ENCODE data around the gene PINLYP. TPM values are rescaled to one million over a fixed set of nuclear protein-coding genes. Genes with fewer than 3 reads are reported as not detected.
A peak's percentile ranks its signal among the peaks of the same experiment; 100 is the strongest.

PINLYP gene
- total RNA-seq, 6 experiments from 2014 or later, result 0.58 to 1.5 (median 0.81) TPM; not detected in 1

GRCh38 chr19:43623889-43624670 lies 48.5 kb downstream of the PINLYP start:
- H3K4me3 ChIP-seq, result no peak overlapping the region
- H3K36me3 ChIP-seq, result no peaks in the 10 kb centered on the region
- no peaks in the 10 kb centered on the region for H3K9me3 ChIP-seq
- TF ChIP-seq POLR2A (IDR thresholded peaks at IDR 0.05) (no peak), CTCF (IDR thresholded peaks at IDR 0.05) (no peak)
- no peaks in the 10 kb centered on the region for H3K27me3 ChIP-seq
- intact Hi-C loops (cut with DNase I), result no loop called here
- DNase-seq (no peak), ATAC-seq (no peak)
- no peak overlapping the region for H3K27ac ChIP-seq
- peaks cover 0 to 4% (median 0%) of the 10 kb centered on the region in 4 donors for H3K4me1 ChIP-seq
- WGBS (ENCODE audit: insufficient coverage, low coverage, low lambda C conversion rate, missing lambda C conversion rate), result 88% methylated on average over 29 of the region's 35 CpGs

GRCh38 chr19:43624933-43625332 lies 49.3 kb downstream of the PINLYP start:
- DNase-seq (peak in 2 of 3 donors; percentile 55 to 66), ATAC-seq (peak; percentile 35 to 70 (median 62))
- no peaks in the 10 kb centered on the region for H3K36me3 ChIP-seq
- intact Hi-C loops (cut with DNase I), result no loop called here
- no peak overlapping the region for H3K4me3 ChIP-seq
- no peaks in the 10 kb centered on the region for H3K27me3 ChIP-seq
- WGBS (ENCODE audit: insufficient coverage, low coverage, low lambda C conversion rate, missing lambda C conversion rate), result 25% methylated on average over 19 of the region's 30 CpGs
- peaks cover 0 to 3% (median 0%) of the 10 kb centered on the region in 4 donors for H3K4me1 ChIP-seq
- H3K27ac ChIP-seq, result no peak overlapping the region
- H3K9me3 ChIP-seq, result no peaks in the 10 kb centered on the region
- TF ChIP-seq CTCF (IDR thresholded peaks at IDR 0.05) (peak in 1 of 4 donors; percentile 13), POLR2A (IDR thresholded peaks at IDR 0.05) (no peak)

GRCh38 chr19:43625918-43626579 lies 50.4 kb downstream of the PINLYP start:
- no peak overlapping the region for H3K27ac ChIP-seq
- ATAC-seq (no peak), DNase-seq (no peak)

GRCh38 chr19:43626838-43627237 lies 51.2 kb downstream of the PINLYP start:
- Histone ChIP-seq H3K9me3 (no peaks in the 10 kb centered on the region), H3K4me3 (no peak overlapping the region), H3K27me3 (no peaks in the 10 kb centered on the region), H3K27ac (no peak overlapping the region), H3K4me1 (no peaks in the 10 kb centered on the region), H3K36me3 (no peaks in the 10 kb centered on the region)
- WGBS (ENCODE audit: insufficient coverage, low coverage, low lambda C conversion rate, missing lambda C conversion rate), result 42% methylated on average over 16 of the region's 17 CpGs
- no peak for ATAC-seq
- TF ChIP-seq CTCF (IDR thresholded peaks at IDR 0.05) (no peak), POLR2A (IDR thresholded peaks at IDR 0.05) (no peak)
- DNase-seq, result no peak
- intact Hi-C loops (cut with DNase I), result no loop called here

More at GRCh38 chr19:43625918-43626579, 50.4 kb downstream of the PINLYP start:
- WGBS (ENCODE audit: insufficient coverage, low coverage, low lambda C conversion rate, missing lambda C conversion rate), result 78% methylated on average over 24 of the region's 32 CpGs
- no peaks in the 10 kb centered on the region for H3K36me3 ChIP-seq
- H3K27me3 ChIP-seq, result no peaks in the 10 kb centered on the region
- H3K4me3 ChIP-seq, result no peak overlapping the region
- H3K4me1 ChIP-seq, result no peaks in the 10 kb centered on the region
- no peaks in the 10 kb centered on the region for H3K9me3 ChIP-seq
- intact Hi-C loops (cut with DNase I), result no loop called here
- TF ChIP-seq POLR2A (IDR thresholded peaks at IDR 0.05), result no peak
- TF ChIP-seq CTCF (IDR thresholded peaks at IDR 0.05), result no peak

All from right lobe of liver (tissue), 6 donors.